ENCODE measurements around the gene REC8. TPM values are rescaled to one million over a fixed set of nuclear protein-coding genes. Genes with fewer than 3 reads are reported as not detected.
A peak's percentile ranks its signal among the peaks of the same experiment; 100 is the strongest.

The REC8 gene
- total and polyA plus RNA-seq, 2 of the 13 experiments (the other 11 are each of a cell fraction or from before 2014, with no cell fraction given): 3.4 to 14.7 TPM

DNA sequence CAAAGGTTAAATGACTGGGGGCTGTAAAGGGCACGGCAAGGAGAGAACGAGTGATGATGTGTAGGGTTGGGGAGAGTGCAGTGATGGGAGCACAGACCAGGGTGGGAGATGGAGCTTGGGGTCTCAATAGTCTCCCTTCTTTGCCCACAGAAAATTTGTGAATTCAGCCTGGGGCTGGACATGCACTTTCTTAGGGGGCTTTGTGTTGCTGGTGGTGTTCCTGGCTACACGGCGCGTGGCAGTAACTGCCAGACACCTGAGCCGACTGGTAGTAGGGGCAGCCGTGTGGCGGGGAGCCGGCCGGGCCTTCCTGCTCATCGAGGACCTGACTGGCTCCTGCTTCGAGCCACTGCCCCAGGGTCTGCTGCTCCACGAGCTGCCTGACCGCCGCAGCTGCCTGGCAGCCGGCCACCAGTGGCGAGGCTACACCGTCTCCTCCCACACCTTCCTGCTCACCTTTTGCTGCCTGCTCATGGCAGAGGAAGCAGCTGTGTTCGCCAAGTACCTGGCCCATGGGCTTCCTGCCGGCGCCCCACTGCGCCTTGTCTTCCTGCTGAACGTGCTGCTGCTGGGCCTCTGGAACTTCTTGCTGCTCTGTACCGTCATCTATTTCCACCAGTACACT is 39.7 kb upstream of the REC8 start (continued):
- TF ChIP-seq, protein P1, sequence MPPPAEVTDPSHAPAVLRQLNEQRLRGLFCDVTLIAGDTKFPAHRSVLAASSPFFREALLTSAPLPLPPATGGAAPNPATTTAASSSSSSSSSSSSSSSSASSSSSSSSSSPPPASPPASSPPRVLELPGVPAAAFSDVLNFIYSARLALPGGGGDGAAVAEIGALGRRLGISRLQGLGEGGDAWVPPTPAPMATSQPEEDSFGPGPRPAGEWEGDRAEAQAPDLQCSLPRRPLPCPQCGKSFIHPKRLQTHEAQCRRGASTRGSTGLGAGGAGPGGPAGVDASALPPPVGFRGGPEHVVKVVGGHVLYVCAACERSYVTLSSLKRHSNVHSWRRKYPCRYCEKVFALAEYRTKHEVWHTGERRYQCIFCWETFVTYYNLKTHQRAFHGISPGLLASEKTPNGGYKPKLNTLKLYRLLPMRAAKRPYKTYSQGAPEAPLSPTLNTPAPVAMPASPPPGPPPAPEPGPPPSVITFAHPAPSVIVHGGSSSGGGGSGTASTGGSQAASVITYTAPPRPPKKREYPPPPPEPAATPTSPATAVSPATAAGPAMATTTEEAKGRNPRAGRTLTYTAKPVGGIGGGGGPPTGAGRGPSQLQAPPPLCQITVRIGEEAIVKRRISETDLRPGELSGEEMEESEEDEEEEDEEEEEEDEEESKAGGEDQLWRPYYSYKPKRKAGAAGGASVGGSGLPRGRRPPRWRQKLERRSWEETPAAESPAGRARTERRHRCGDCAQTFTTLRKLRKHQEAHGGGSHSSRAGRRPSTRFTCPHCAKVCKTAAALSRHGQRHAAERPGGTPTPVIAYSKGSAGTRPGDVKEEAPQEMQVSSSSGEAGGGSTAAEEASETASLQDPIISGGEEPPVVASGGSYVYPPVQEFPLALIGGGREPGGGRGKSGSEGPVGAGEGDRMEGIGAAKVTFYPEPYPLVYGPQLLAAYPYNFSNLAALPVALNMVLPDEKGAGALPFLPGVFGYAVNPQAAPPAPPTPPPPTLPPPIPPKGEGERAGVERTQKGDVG (CRISPR knock-in tag; IDR thresholded peaks at IDR 0.05; ENCODE audit: borderline replicate concordance): 0 out of 2 replicates have a peak, but pooled peaks have one; percentile 24
- TF ChIP-seq, protein P2, sequence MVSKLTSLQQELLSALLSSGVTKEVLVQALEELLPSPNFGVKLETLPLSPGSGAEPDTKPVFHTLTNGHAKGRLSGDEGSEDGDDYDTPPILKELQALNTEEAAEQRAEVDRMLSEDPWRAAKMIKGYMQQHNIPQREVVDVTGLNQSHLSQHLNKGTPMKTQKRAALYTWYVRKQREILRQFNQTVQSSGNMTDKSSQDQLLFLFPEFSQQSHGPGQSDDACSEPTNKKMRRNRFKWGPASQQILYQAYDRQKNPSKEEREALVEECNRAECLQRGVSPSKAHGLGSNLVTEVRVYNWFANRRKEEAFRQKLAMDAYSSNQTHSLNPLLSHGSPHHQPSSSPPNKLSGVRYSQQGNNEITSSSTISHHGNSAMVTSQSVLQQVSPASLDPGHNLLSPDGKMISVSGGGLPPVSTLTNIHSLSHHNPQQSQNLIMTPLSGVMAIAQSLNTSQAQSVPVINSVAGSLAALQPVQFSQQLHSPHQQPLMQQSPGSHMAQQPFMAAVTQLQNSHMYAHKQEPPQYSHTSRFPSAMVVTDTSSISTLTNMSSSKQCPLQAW (CRISPR knock-in tag; IDR thresholded peaks at IDR 0.05): no peak
- TF ChIP-seq, protein P3, sequence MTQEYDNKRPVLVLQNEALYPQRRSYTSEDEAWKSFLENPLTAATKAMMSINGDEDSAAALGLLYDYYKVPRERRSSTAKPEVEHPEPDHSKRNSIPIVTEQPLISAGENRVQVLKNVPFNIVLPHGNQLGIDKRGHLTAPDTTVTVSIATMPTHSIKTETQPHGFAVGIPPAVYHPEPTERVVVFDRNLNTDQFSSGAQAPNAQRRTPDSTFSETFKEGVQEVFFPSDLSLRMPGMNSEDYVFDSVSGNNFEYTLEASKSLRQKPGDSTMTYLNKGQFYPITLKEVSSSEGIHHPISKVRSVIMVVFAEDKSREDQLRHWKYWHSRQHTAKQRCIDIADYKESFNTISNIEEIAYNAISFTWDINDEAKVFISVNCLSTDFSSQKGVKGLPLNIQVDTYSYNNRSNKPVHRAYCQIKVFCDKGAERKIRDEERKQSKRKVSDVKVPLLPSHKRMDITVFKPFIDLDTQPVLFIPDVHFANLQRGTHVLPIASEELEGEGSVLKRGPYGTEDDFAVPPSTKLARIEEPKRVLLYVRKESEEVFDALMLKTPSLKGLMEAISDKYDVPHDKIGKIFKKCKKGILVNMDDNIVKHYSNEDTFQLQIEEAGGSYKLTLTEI (CRISPR knock-in tag; conservative IDR thresholded peaks at IDR 0.05): no peak
- TF ChIP-seq, protein P4, sequence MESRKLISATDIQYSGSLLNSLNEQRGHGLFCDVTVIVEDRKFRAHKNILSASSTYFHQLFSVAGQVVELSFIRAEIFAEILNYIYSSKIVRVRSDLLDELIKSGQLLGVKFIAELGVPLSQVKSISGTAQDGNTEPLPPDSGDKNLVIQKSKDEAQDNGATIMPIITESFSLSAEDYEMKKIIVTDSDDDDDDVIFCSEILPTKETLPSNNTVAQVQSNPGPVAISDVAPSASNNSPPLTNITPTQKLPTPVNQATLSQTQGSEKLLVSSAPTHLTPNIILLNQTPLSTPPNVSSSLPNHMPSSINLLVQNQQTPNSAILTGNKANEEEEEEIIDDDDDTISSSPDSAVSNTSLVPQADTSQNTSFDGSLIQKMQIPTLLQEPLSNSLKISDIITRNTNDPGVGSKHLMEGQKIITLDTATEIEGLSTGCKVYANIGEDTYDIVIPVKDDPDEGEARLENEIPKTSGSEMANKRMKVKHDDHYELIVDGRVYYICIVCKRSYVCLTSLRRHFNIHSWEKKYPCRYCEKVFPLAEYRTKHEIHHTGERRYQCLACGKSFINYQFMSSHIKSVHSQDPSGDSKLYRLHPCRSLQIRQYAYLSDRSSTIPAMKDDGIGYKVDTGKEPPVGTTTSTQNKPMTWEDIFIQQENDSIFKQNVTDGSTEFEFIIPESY (CRISPR knock-in tag; IDR thresholded peaks at IDR 0.05): peak; percentile 70
- TF ChIP-seq SRF (IDR thresholded peaks at IDR 0.05; ENCODE audit: low read depth, low read length) (no peak), SP2 (CRISPR knock-in tag; IDR thresholded peaks at IDR 0.05) (no peak), ZNF781 (CRISPR knock-in tag; IDR thresholded peaks at IDR 0.05; ENCODE audit: borderline replicate concordance, not compliant biosample characterization) (no peak)
- TF ChIP-seq, protein P5, sequence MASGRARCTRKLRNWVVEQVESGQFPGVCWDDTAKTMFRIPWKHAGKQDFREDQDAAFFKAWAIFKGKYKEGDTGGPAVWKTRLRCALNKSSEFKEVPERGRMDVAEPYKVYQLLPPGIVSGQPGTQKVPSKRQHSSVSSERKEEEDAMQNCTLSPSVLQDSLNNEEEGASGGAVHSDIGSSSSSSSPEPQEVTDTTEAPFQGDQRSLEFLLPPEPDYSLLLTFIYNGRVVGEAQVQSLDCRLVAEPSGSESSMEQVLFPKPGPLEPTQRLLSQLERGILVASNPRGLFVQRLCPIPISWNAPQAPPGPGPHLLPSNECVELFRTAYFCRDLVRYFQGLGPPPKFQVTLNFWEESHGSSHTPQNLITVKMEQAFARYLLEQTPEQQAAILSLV (CRISPR knock-in tag; IDR thresholded peaks at IDR 0.05; ENCODE audit: borderline replicate concordance): 0 out of 2 replicates have a peak, but pooled peaks have one; percentile 29

All from HepG2 (cell line).